ENCODE measurements around the gene SERPINA12.

The SERPINA12 gene, protein sequence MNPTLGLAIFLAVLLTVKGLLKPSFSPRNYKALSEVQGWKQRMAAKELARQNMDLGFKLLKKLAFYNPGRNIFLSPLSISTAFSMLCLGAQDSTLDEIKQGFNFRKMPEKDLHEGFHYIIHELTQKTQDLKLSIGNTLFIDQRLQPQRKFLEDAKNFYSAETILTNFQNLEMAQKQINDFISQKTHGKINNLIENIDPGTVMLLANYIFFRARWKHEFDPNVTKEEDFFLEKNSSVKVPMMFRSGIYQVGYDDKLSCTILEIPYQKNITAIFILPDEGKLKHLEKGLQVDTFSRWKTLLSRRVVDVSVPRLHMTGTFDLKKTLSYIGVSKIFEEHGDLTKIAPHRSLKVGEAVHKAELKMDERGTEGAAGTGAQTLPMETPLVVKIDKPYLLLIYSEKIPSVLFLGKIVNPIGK

DNA sequence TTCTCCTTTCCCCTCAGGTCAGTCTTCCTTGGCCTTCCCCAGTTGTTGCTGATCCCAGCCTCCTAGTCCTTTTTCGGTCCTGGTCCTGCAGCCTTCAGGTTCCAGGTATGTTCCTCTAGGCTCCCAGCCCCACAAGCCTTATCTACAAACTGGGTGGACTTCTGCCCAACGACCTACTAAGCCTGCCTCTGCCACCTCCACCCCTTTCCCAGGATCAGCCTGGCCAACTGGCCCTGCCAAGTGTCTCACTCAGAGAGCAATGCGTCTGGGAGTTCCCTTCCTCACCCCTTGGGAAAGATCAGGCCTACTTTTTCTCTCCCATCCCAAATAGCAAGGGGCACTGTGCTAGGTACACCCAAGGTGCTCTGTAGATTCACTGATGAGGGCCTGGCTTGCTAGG lies at the start of gene SERPINA12:
Gene SERPINA12 (minus strand): TSS at position 114 of the 400 bp plus-strand sequence. CDS start 11,072 bp downstream, outside the sequence.
- H3K27ac ChIP-seq (ENCODE audit: low read length), result no peak within 1 kb of the TSS

DNA sequence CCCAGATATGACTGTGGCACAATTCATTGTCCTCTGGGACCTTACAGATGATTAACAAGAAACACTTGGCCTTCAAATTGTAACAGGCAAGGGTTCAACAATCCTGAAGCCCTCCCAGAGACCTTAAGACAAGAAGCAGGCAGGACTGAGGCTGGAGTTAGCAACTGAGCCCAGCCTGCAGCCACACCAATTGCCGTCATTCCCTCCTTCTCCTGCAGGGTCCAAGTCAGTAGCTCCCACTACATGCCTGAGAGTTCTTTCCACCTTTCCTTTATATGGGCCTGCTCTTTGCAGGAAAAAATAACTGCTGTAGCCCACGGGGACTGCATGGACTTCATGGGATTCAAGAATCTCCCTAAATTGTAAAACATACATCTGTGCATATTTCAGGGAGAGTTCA lies 49.6 kb upstream of the SERPINA12 start:
- H3K27me3 ChIP-seq (ENCODE audit: control insufficient read depth in 1 of 2, insufficient read depth in 2 of 2, low read length in 2 of 2), result no peaks in the 10 kb centered on the region
- H3K9me3 ChIP-seq (ENCODE audit: control insufficient read depth in 2 of 2, low read length in 2 of 2), result peaks cover 6 to 12% of the 10 kb centered on the region in 2 donors
- no peaks in the 10 kb centered on the region for H3K4me1 ChIP-seq (ENCODE audit: control insufficient read depth, insufficient read depth, low read length)
- H3K36me3 ChIP-seq (ENCODE audit: control insufficient read depth in 2 of 2, insufficient read depth in 2 of 2, low read length in 2 of 2), result no peaks in the 10 kb centered on the region
- no peak overlapping the region for H3K27ac ChIP-seq (ENCODE audit: low read length)
- H3K4me3 ChIP-seq (ENCODE audit: low read length in 2 of 2), result no peak overlapping the region
- H3K9ac ChIP-seq (ENCODE audit: low read length in 2 of 2), result no peak overlapping the region

More for the DNA sequence above, at the start of gene SERPINA12:
- Histone ChIP-seq H3K4me1 (ENCODE audit: control insufficient read depth, insufficient read depth, low read length) (no peaks in the 10 kb centered on the region), H3K36me3 (ENCODE audit: control insufficient read depth in 2 of 2, insufficient read depth in 2 of 2, low read length in 2 of 2) (no peaks in the 10 kb centered on the region), H3K27me3 (ENCODE audit: control insufficient read depth in 1 of 2, insufficient read depth in 2 of 2, low read length in 2 of 2) (peaks cover 2 to 3% of the 10 kb centered on the region in 2 donors), H3K4me3 (ENCODE audit: low read length in 2 of 2) (no peak within 1 kb of the TSS), H3K9me3 (ENCODE audit: control insufficient read depth in 2 of 2, low read length in 2 of 2) (no peaks in the 10 kb centered on the region), H3K9ac (ENCODE audit: low read length in 2 of 2) (no peak within 1 kb of the TSS)

DNA sequence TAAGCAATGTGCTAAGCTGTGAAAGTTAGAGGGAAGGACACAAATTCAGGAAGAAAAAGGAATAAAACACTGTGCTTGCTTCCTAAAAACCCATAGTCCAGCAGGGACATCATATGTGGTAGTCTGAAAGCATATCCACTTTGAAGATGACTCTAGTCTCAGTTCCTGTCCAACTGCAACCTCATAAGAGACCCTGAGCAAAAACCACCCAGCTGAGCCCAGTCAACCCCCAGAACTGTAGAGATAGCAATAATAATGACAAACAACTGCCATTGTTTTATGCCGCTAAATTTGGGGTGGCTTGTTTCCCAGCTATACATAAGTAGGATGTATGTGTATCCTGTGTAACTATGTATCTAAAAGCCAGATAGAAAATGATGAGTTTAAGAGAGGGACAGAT lies 48.1 kb upstream of the SERPINA12 start:
- Histone ChIP-seq H3K9me3 (ENCODE audit: control insufficient read depth in 2 of 2, low read length in 2 of 2) (peaks cover 6 to 12% of the 10 kb centered on the region in 2 donors), H3K4me3 (ENCODE audit: low read length in 2 of 2) (no peak overlapping the region), H3K27ac (ENCODE audit: low read length) (no peak overlapping the region), H3K9ac (ENCODE audit: low read length in 2 of 2) (no peak overlapping the region), H3K27me3 (ENCODE audit: control insufficient read depth in 1 of 2, insufficient read depth in 2 of 2, low read length in 2 of 2) (no peaks in the 10 kb centered on the region), H3K4me1 (ENCODE audit: control insufficient read depth, insufficient read depth, low read length) (no peaks in the 10 kb centered on the region), H3K36me3 (ENCODE audit: control insufficient read depth in 2 of 2, insufficient read depth in 2 of 2, low read length in 2 of 2) (no peaks in the 10 kb centered on the region)

DNA sequence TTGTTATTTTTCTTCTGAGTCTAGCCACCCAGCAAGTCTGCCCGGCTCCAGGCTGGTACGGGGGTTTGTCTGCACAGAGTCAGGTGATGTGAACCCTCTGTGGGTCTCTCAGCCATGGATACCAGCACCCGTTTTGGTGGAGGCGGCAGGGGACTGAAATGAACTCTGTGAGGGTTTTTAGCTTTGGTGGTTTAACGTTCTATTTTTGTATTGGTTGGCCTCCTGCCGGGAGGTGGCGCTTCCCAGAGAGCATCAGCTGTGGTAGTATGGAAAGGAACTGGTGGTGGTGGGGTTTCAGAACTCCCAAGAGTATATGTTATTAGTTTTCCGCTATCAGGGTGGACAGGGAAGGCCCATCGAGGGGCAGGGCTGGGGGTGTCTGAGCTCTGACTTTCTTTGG lies 46.7 kb upstream of the SERPINA12 start:
- no peaks in the 10 kb centered on the region for H3K27me3 ChIP-seq (ENCODE audit: control insufficient read depth in 1 of 2, insufficient read depth in 2 of 2, low read length in 2 of 2)
- H3K4me3 ChIP-seq (ENCODE audit: low read length in 2 of 2), result no peak overlapping the region
- H3K9ac ChIP-seq (ENCODE audit: low read length in 2 of 2), result no peak overlapping the region
- no peaks in the 10 kb centered on the region for H3K4me1 ChIP-seq (ENCODE audit: control insufficient read depth, insufficient read depth, low read length)
- no peaks in the 10 kb centered on the region for H3K36me3 ChIP-seq (ENCODE audit: control insufficient read depth in 2 of 2, insufficient read depth in 2 of 2, low read length in 2 of 2)
- H3K9me3 ChIP-seq (ENCODE audit: control insufficient read depth in 2 of 2, low read length in 2 of 2), result peaks cover 6 to 12% of the 10 kb centered on the region in 2 donors
- no peak overlapping the region for H3K27ac ChIP-seq (ENCODE audit: low read length)

DNA sequence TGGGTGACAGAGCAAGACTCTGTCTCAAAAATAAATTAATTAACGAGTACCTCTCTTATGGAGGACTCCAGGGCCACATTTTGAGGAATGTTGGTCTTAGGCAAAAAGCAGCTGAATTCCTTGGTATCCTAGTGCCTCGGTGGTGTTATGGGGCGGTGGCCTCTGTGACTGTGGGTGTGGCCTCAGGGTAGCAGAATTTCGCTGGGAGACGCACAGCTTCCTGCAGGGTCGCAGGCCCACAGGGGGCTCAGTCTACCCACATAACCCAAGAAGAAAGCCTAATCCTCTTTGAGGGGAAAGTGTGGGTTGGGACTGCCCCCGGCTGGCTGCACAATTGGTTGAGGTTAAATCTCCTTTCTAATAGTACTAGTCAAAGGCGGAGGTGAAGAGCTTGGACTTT lies 40.8 kb upstream of the SERPINA12 start:
- Histone ChIP-seq H3K4me3 (ENCODE audit: low read length in 2 of 2) (no peak overlapping the region), H3K9me3 (ENCODE audit: control insufficient read depth in 2 of 2, low read length in 2 of 2) (peaks cover 6 to 8% of the 10 kb centered on the region in 2 donors), H3K4me1 (ENCODE audit: control insufficient read depth, insufficient read depth, low read length) (no peaks in the 10 kb centered on the region), H3K27me3 (ENCODE audit: control insufficient read depth in 1 of 2, insufficient read depth in 2 of 2, low read length in 2 of 2) (no peaks in the 10 kb centered on the region), H3K27ac (ENCODE audit: low read length) (no peak overlapping the region), H3K36me3 (ENCODE audit: control insufficient read depth in 2 of 2, insufficient read depth in 2 of 2, low read length in 2 of 2) (no peaks in the 10 kb centered on the region), H3K9ac (ENCODE audit: low read length in 2 of 2) (no peak overlapping the region)

DNA sequence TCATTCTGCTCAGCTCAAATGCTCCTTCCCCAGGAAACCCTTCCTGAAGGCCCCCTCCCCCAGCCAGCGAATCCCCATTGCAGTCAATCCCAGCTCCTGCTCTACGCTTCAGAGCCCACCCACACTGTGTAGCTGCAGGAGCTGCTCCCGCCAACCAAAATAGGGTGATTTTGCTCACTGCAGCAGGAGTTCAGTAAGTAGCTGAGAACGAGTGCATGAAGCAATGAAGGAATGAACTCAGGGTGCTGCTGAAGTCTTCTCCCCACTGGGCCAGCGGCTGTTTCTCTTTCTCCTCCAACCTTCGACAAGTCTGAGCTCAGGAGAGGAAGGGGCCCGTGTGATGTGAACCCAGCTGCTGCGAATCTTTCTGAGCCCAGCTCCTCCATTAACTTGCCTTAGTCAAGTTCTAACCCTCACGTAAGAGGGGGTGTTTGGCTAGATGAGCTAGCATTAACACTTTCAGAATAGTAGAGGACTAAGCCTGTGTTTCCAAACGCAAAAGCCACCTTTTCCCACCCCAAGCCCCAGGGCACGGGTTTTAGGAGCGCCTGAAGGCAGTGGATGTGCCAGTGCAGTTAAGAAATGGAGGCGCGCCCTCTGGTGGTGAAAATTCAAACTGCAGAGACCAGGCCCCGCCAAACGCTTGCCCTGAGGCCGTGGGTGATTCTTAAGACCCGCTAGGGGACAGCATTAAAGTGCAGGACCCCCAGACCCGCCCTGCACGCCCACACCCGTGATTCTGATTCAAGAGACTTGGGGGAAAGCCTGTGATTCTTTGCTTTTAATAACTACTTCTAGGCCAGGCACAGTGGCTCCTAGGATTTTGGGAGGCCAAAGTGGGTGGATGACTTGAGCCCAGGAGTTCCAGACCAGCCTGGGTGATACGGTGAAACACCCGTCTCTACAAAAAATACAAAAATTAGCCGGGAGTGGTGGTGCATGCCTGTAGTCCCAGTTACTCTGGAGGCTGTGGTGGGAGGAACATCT lies 40.0 kb upstream of the SERPINA12 start:
- H3K9me3 ChIP-seq (ENCODE audit: control insufficient read depth in 2 of 2, low read length in 2 of 2), result peaks cover 3 to 6% of the 10 kb centered on the region in 2 donors
- H3K27ac ChIP-seq (ENCODE audit: low read length), result no peak overlapping the region
- no peak overlapping the region for H3K9ac ChIP-seq (ENCODE audit: low read length in 2 of 2)
- no peaks in the 10 kb centered on the region for H3K27me3 ChIP-seq (ENCODE audit: control insufficient read depth in 1 of 2, insufficient read depth in 2 of 2, low read length in 2 of 2)
- no peak overlapping the region for H3K4me3 ChIP-seq (ENCODE audit: low read length in 2 of 2)
- H3K4me1 ChIP-seq (ENCODE audit: control insufficient read depth, insufficient read depth, low read length), result no peaks in the 10 kb centered on the region
- H3K36me3 ChIP-seq (ENCODE audit: control insufficient read depth in 2 of 2, insufficient read depth in 2 of 2, low read length in 2 of 2), result no peaks in the 10 kb centered on the region

DNA sequence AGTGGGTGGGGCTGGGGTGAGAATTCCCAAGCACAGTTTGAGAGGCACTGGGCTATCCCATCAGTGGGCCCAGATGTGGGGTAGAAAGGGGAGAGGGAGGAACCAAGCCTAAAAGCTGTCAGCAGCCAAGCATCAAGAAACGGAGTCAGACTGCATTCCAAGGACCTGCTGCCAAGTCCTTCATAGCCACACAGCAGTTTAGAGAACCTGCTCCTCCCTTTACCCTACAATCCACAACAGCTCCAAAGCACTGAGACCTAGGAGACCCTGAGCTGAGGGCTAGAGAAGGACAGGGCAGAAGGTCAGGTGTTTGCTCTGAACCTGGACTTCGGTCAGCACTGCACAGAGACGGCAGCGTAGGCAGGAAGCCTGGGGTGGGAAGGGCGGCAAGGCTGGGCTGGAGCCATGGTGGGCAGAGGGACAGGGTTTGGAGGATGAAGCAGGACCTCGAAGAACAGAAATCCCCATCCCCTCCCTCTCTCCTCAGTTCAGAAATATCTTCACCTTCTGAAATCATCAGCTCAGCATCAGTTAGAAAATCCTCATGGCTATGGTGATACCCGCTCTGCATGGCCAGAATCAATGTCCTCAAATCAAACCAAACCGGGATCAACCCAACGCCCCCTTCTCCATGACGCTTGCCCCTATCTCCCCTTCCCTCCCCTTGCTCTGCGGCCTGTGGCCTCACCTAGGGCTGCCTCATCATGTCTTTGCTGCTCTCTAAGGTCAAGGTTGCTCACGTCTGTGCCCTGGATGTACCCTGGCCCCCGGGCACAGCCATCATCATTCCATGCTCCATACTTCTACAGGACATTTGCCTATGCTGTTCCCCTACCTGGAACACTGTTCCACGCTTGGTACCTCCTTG lies 39.1 kb upstream of the SERPINA12 start:
- no peaks in the 10 kb centered on the region for H3K4me1 ChIP-seq (ENCODE audit: control insufficient read depth, insufficient read depth, low read length)
- H3K27me3 ChIP-seq (ENCODE audit: control insufficient read depth in 1 of 2, insufficient read depth in 2 of 2, low read length in 2 of 2), result peaks cover 0 to 2% of the 10 kb centered on the region in 2 donors
- peaks cover 3 to 6% of the 10 kb centered on the region in 2 donors for H3K9me3 ChIP-seq (ENCODE audit: control insufficient read depth in 2 of 2, low read length in 2 of 2)
- H3K27ac ChIP-seq (ENCODE audit: low read length), result no peak overlapping the region
- H3K4me3 ChIP-seq (ENCODE audit: low read length in 2 of 2), result no peak overlapping the region
- H3K36me3 ChIP-seq (ENCODE audit: control insufficient read depth in 2 of 2, insufficient read depth in 2 of 2, low read length in 2 of 2), result no peaks in the 10 kb centered on the region
- no peak overlapping the region for H3K9ac ChIP-seq (ENCODE audit: low read length in 2 of 2)

DNA sequence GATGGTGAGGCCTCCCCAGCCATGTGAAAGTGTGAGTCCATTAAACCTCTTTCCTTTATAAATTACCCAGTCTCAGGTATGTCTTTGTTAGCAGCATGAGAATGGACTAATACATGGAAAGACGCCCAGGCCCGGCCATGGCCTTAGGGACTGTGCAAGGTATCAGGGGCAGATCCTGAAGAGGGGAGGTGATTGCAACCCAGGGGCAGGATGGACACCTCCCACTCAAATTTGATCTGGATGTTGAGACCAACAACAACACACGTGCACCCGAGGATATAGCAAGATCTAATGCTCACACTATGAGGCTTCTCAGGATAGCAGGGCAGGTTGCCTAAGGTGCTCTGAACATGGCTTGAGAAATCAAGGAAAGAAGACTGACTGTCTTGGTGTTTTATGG lies 38.5 kb upstream of the SERPINA12 start:
- Histone ChIP-seq H3K4me3 (ENCODE audit: low read length in 2 of 2) (no peak overlapping the region), H3K9me3 (ENCODE audit: control insufficient read depth in 2 of 2, low read length in 2 of 2) (peaks cover 3 to 6% of the 10 kb centered on the region in 2 donors), H3K9ac (ENCODE audit: low read length in 2 of 2) (no peak overlapping the region), H3K4me1 (ENCODE audit: control insufficient read depth, insufficient read depth, low read length) (no peaks in the 10 kb centered on the region), H3K27me3 (ENCODE audit: control insufficient read depth in 1 of 2, insufficient read depth in 2 of 2, low read length in 2 of 2) (peaks cover 0 to 2% of the 10 kb centered on the region in 2 donors), H3K36me3 (ENCODE audit: control insufficient read depth in 2 of 2, insufficient read depth in 2 of 2, low read length in 2 of 2) (no peaks in the 10 kb centered on the region), H3K27ac (ENCODE audit: low read length) (no peak overlapping the region)

DNA sequence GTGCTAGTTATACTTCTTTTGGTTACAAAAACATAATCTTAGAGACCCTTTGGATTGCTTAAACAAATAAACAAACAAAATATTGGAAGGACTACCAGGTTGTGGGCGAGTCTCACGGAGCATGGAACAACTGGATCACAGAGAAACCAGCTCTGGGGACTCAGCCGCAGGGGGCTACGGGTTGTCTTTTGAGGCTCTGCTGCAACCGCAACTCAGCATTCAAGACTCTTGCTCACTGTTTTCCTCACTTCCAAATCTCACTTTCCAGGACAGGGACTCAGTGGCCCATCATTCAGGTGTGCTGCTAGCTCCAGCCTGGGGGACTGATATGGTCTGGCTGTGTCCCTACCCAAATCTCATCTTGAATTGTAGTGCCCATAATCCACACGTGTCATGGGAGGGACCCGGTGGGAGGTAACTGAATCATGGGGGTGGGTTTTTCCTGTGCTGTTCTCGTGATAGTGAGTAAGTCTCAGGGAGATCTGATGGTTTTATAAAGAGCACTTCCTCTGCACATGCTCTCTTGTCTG lies 37.9 kb upstream of the SERPINA12 start:
- H3K9ac ChIP-seq (ENCODE audit: low read length in 2 of 2), result no peak overlapping the region
- peaks cover 0 to 4% of the 10 kb centered on the region in 2 donors for H3K27me3 ChIP-seq (ENCODE audit: control insufficient read depth in 1 of 2, insufficient read depth in 2 of 2, low read length in 2 of 2)
- peaks cover 3 to 6% of the 10 kb centered on the region in 2 donors for H3K9me3 ChIP-seq (ENCODE audit: control insufficient read depth in 2 of 2, low read length in 2 of 2)
- H3K27ac ChIP-seq (ENCODE audit: low read length), result no peak overlapping the region
- H3K4me3 ChIP-seq (ENCODE audit: low read length in 2 of 2), result no peak overlapping the region
- no peaks in the 10 kb centered on the region for H3K4me1 ChIP-seq (ENCODE audit: control insufficient read depth, insufficient read depth, low read length)
- no peaks in the 10 kb centered on the region for H3K36me3 ChIP-seq (ENCODE audit: control insufficient read depth in 2 of 2, insufficient read depth in 2 of 2, low read length in 2 of 2)
